Measurements from ENCODE around the gene STK33.
"Not testable (repeated sequence)": the region's sequence is repeated elsewhere in the genome, so short reads cannot be mapped to it uniquely, and the experiment has no call there.

STK33 gene

DNA sequence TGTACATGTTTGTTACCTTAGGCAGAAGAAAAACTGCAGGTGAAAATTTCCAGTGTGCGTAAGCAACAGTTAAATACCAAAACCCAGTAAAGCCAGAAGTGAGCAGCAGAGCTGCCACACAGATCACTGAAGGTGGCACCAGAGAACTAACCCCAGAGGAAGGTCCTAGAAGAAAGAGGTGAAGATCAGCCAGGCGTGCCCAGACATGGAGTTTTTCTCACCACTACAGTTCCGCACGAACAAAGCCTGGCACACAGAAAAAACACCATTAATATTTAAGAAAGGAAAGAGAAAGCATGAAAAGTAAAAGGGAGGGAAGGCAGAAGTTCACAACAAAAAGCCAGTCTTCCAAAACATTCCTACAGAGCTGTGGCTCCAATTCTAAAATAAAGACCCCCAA is 60.7 kb downstream of the STK33 start:
- DNase-seq: no peak

DNA sequence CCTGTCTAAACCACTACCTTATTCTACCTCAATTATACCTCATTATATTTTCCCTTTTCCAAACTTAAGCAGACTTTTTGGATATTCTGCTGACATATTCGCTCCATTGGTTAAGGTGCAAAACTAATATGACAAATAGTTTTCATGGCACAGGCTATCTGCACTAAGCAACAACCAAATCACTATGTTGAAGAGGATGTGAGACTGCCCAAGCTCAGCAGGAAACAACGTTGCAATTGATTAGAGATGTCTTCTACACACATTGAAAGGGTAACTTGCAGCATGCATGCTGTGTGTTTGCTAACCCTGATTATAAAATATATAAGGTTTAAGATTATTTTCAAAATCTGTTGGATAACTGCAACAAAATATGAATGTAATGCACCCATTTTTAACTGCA is 61.6 kb downstream of the STK33 start:
- no peak for DNase-seq

- DNase-seq: no peak
Observed at GRCh38 chr11:8531982-8532381, 62.0 kb downstream of the STK33 start.

DNA sequence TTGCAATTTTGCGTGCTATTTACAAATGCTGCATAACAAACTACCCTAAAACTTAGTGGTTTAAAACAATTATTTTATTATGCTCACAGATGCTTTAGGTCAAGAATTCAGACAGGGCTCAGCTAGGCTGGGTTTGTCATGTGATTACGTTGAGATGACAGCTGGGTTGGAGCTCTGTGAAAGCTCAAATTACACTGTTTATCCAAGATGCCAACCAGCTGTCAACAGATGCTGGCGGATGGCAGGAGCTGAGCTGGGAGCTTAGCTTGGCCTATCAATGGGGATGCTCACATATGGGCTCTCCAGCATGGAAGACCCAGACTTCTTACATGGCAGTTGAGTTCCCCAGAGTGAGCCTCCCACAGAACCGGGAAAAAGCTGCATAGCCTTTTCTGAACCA is 62.7 kb downstream of the STK33 start:
- peak; percentile 72 for DNase-seq

DNA sequence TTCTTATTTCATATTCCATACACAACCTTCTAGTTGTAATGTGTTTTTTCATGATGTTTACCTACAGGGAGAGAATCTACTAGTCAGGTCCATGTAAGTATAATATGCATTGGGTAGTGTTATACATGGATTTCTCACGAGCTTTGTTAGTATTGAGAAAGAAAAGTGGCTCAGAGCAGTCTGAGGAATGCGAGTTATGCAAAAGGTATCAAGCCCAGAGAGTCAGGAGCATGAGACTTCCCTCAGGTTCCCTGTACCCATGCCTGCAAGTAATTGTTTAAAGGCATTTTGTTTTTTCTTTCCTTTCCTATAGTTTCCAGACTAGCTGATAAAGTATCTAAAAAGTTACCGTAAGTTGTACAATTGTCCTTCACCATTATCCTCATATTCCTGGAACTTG is 66.1 kb downstream of the STK33 start:
- no peak for DNase-seq

- no peak for DNase-seq
Observed at GRCh38 chr11:8523396-8523795, 70.6 kb downstream of the STK33 start.

GRCh38 chr11:8512547-8512946 is 81.5 kb downstream of the STK33 start:
- DNase-seq: no peak

DNA sequence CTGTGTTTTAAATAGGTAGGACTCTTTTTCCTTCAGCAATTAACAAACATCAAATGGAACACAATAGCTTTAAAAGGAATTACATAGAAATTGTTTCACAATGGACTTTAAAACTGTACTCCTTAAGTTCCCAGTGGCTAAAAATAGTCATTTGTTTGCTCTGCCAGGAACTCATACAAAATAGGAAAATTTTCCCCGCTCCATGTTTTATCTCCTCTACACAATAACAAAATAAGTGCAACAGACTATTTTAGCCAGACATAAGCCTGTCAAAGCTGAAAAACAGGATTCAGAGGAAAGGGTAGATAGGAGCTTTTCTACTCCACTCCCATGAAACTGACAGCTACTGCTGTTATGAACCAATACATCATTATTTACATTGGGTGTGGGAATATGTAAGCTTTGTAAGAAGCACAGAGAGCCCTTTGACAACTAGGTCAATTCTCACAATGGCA is 90.1 kb downstream of the STK33 start:
- DNase-seq: no peak

DNA sequence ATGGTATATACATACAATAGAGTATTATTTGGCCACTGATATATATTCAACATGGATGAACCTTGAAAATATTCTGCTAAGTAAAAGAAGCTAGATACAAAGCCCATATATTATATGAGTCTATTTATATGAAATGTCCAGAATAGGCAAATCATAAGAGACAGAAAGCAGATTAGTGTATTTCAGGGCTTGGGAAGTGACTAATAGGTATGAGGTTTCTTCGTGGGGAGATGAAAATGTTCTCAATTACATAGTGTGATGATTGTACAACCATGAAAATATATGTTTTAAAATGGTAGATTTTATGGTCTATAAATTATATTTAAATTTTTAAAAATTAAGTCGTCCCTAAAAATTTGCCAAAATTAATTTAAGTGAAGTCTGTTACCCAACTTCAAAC is 92.2 kb downstream of the STK33 start:
- DNase-seq: no peak

DNA sequence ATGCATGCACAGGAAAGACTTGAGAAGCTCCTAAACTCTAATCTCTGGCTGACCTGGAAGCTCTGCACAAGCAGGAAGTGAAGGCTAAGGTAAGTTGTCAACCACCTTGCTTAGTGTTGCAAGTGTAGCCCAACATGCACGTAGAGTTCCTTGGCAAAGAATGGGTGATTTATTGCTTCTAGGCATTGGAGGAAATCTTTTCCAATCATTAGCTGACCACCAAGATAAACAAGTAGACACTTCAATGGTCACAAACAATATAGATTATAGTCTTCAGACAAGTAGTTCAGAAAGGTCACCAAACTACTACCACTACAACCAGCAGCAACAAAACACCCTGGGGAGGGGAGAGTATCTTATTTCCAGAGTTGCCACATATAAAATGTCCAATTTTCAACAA is 105.6 kb downstream of the STK33 start:
- DNase-seq: no peak

DNA sequence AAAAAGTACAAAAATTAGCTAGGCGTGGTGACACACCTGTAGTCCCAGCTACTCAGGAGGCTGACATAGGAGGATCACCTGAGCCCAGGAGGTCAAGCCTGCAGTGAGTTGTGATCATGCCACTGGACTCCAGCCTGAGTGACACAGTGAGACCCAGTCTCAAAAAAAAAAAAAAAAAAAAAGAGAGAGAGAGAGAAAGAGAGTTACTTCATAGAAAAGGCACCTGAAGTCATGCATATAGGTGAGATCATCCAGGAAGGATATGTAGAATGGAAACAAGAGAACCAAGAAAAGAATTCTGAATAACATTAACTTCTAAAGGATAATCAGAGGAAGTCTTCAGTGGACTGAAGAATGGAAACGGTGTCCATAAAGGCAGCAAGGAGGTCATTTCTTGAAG is 106.8 kb downstream of the STK33 start:
- DNase-seq: no peak

DNA sequence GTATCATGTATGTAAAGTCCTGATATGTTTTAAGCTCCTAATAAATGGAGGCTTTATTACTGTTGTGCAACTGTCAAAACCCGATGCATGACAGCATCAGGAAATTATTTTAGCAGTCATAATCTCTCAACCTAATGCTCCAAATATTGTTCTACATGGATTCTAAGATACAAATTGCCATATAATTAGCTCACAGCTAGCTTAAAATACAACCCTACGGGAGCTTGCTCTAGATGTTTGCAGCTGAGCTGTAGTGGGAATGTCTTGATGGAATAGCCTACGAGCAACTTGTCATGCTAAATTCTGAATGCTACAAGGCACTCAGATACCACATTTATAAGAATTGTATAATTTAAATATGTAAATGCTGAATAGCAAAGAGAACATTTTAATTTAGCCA is 109.8 kb downstream of the STK33 start:
- no peak for DNase-seq

DNA sequence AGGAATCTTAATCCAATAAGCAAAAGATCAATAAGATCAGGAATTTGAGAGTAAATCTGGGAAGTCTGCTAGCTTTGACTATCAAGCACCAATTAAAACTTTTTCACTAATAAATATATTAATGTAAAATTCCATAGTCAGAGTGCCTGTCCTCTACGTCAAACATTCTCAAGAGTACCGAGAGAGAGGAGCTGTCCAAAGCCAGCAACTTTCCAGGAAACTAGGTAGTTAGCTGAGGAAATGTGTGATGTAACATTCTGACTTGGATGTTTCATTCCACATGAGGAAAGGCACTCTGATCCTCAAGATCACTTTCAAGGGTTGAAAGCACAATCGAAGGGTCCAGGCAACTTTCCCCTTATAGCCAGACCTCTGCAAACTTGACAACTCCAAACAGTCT is 113.2 kb downstream of the STK33 start:
- DNase-seq: no peak

- no peak for DNase-seq
Observed at GRCh38 chr11:8477680-8478079, 116.3 kb downstream of the STK33 start.

- DNase-seq: no peak
Observed at GRCh38 chr11:8477151-8477550, 116.9 kb downstream of the STK33 start.

DNA sequence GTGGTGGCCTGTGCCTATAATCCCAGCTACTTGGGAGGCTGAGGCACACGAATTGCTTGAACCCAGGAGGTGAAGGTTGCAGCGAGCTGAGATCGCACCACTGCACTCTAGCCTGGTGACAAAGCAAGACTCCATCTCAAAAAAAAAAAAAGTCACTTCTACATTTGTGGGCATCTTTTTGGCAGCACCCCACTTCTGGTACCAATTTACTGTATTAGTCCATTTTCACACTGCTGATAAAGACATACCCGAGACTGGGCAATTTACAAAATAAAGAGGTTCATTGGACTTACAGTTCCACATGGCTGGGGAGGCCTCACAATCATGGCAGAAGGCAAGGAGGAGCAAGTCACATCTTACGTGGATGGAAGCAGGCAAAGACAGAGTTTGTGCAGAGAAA is 126.2 kb downstream of the STK33 start:
- not testable (repeated sequence) for DNase-seq

GRCh38 chr11:8467356-8467755 is 126.7 kb downstream of the STK33 start:
- DNase-seq: not testable (repeated sequence)

DNA sequence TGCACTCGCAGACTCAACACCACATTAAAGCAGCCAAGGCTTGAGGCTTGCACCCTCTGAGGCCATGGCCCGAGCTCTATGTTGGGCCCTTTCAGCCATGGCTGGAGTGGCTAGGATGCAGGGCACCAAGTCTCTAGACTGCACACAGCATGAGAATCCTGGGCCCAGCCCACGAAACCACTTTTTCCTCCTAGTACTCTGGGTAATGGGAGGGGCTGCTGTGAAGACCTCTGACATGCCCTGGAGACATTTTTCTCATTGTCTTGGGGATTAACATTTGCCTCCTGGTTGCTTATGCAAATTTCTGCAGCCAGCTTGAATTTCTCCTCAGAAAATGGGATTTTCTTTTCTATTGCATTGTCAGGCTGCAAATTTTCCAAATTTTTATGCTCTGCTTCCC is 127.1 kb downstream of the STK33 start:
- DNase-seq: not testable (repeated sequence)

DNA sequence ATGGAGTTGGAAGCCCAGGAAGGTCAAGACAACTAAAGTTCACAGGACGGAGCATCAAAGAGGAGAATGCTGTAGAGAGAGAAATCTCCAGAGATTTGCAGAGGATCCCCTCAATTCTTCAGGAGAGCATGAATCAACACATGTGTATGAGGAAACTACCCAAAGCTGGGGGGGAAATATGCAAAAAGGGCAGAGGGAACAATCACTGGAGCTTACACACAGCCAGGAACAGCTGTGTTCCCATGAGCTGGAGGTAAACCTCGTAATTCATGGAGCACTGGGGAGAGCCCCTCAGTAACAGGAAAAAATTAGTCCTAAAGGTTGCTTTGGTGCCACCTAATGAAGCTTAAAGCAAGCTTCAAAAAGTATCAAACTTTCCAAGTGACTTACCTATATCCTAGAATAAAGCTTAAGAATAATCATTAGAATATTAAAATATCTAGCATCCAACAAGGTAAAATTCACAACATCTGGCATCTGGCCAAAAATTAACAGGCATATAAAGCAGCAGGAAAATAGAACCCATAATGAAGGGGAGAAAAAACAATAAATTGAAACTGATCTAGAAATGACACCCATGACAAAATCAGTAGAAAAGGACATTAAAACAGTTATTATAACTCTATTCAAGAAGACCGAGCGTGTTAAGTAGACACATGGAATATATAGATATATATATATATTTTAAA is 134.2 kb downstream of the STK33 start:
- no peak for DNase-seq

GRCh38 chr11:8442301-8442700 is 151.7 kb downstream of the STK33 start:
- peak; percentile 86 for DNase-seq

DNA sequence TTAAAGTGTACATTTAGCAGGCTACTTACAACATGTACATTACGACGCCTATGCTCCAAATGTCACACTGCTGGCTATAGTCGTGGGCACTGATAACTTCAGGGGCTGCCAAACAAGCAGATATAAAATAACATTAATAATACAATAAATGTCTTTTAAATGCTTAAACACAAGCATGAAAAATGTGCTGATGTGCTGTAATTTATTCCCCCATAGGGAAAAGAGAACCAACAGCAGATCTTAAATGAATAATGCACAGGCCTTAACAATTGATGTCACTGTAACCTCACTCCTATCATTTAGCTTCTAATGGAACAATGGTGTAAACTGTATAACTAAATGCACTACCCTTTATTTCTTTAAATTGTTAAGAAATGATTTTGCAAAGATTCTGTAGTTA is 153.4 kb downstream of the STK33 start:
- DNase-seq: no peak

DNA sequence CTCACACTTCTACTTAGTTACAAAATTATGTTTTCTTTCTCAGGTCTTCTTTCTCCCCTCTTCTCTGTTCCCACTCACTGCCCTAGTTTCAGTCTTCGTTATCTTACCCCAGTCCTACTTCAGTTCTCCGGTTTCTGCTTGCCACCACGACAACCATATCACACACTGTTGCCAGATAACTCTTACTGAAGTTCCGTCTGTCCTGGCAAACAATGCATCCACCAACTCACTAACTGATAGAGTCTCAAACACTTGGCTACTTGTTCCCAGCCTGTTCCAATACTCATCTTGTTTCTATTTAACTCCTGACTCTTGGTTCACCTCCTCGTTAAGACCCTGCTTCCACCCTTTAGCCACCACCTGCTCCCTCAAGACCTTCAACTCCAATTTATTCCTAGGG is 164.5 kb downstream of the STK33 start:
- no peak for DNase-seq

GRCh38 chr11:8426076-8426475 is 168.0 kb downstream of the STK33 start:
- peak; percentile 87 for DNase-seq

- DNase-seq: no peak
Observed at GRCh38 chr11:8415195-8415594, 178.8 kb downstream of the STK33 start.

DNA sequence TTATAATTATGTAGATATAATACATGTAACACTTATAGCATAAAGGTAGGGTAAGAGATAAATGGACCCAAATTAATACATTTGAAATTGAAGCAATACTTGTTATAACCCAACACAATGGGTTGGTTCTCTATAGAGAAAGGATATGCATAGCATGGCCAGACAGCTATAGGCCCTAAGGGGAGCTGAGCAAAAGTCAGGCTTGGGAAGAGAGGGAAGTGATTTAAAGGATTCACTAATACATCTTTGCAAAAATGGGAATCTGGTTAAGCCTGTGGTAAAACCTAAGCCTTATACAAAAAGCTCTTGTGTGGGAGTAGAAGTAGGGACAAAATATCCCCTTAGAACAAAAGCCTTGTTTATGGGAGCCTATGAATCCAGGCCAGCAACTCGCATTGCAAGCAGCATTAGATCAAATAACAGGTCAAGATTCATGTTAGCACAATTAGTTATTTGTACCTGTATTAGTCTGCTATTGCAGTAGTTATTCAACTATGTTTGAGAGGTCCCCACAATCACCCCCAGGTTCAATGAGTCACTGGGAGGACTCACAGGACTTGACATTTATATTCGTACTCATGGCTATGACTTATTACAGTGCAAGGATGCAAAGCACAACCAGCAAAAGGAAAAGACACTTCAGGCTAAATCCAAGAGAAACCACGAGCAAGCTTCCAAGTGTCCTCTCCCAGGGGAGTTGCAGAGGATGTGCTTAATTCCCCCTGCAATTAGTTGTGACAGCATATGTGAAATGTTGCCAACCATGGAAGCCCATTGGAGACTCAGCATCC is 185.7 kb downstream of the STK33 start:
- DNase-seq: peak; percentile 25
